PC-9 (cell line): ENCODE results near the gene LIN37. TPM values are rescaled to one million over a fixed set of nuclear protein-coding genes. Genes with fewer than 3 reads are reported as not detected.

Experiments used
- BruUV-seq: library from RNA; stranded (reverse); fragments of 400-500 nt; replicated peaks from 2 replicates; lab custom pipeline; 2021; lab: Mats Ljungman, UMichigan
- CTCF ChIA-PET: fragments of 300-600 bp; sonication (Branson Sonifier 250); formaldehyde crosslinking; loops from one replicate; lab custom pipeline; 2022; ENCODE audit warnings: antibody characterized with exemption; lab: Charles Lee
- POLR2A ChIA-PET: fragments of 300-600 bp; sonication (Branson Sonifier 250); formaldehyde crosslinking; loops from one replicate; lab custom pipeline; 2022; ENCODE audit warnings: antibody characterized with exemption; ENCODE audit not compliant: unreplicated experiment; lab: Charles Lee
- DNase-seq, 2 experiments: peaks; one replicate each; pipeline versions ENCODE4 v3.0.0 to v3.0.0-alpha.2; 2015 to 2022; ENCODE audit warnings: mixed read lengths in 1 of 2
- H2AFZ ChIP-seq: fragments of 200-600 bp; sonication (generic); 2 replicates; pipeline ENCODE4 v1.8.1; 2017; ENCODE audit warnings: antibody characterized with exemption
- H3F3A ChIP-seq: fragments of 200-600 bp; sonication (generic); 2 replicates; pipeline ENCODE4 v1.8.1; 2017; ENCODE audit warnings: antibody characterized with exemption, mild to moderate bottlenecking, low read depth; ENCODE audit not compliant: insufficient read depth
- H3K27ac ChIP-seq: fragments of 200-600 bp; sonication (generic); 2 replicates; pipeline ENCODE4 v1.6.1; 2016; ENCODE audit warnings: mixed run types
- H3K27me3 ChIP-seq: fragments of 200-600 bp; sonication (generic); 2 replicates; pipeline ENCODE4 v1.6.1; 2016; ENCODE audit warnings: low read depth, mixed run types; ENCODE audit not compliant: insufficient read depth
- H3K36me3 ChIP-seq: fragments of 200-600 bp; sonication (generic); 2 replicates; pipeline ENCODE4 v1.6.1; 2016; ENCODE audit warnings: low read depth, mixed run types
- H3K4me1 ChIP-seq: fragments of 200-600 bp; sonication (generic); replicated peaks from 2 replicates; pipeline ENCODE4 v1.6.1; 2016; ENCODE audit warnings: mixed run types; ENCODE audit not compliant: insufficient read depth
- H3K4me2 ChIP-seq: fragments of 200-600 bp; sonication (generic); 2 replicates; pipeline ENCODE4 v1.6.1; 2017; ENCODE audit warnings: mixed run types
- H3K4me3 ChIP-seq: fragments of 200-600 bp; sonication (generic); 2 replicates; pipeline ENCODE4 v1.6.1; 2016; ENCODE audit warnings: mixed run types
- H3K79me2 ChIP-seq: fragments of 200-600 bp; sonication (generic); 2 replicates; pipeline ENCODE4 v1.6.1; 2017; ENCODE audit warnings: low read depth, mixed run types
- H3K9me2 ChIP-seq: fragments of 200-600 bp; sonication (generic); 2 replicates; pipeline ENCODE4 v1.8.1; 2017; ENCODE audit warnings: mild to moderate bottlenecking; ENCODE audit not compliant: insufficient read depth
- H3K9me3 ChIP-seq: fragments of 200-600 bp; sonication (generic); 2 replicates; pipeline ENCODE4 v1.8.1; 2016; ENCODE audit warnings: low read depth; ENCODE audit not compliant: insufficient read depth
- H4K20me1 ChIP-seq: fragments of 200-600 bp; sonication (generic); 2 replicates; pipeline ENCODE4 v1.8.1; 2017; ENCODE audit not compliant: insufficient read depth
- EZH2 ChIP-seq: fragments of 200-600 bp; sonication (generic); IDR thresholded peaks from 2 replicates; pipeline ENCODE4 v1.8.0; 2017; ENCODE audit warnings: antibody characterized with exemption, low read depth
- intact Hi-C: fragments of 100-400 bp; cut with micrococcal nuclease; formaldehyde crosslinking; loops from one replicate; pipeline ENCODE4 v1.10.0; 2022; ENCODE audit not compliant: unreplicated experiment
- total RNA-seq: library from RNA; stranded (reverse); gene quantifications from 2 replicates; pipeline ENCODE4 v1.2.3, GENCODE V29; 2021
- TF ChIP-seq, protein P1 (sequence below): fragments of 200-600 bp; sonication (generic); conservative IDR thresholded peaks from 2 replicates; pipeline ENCODE4 v1.6.1; 2017; ENCODE audit warnings: mixed run types, antibody characterized with exemption, mild to moderate bottlenecking, moderate library complexity

The LIN37 gene
- total RNA-seq, 1 experiment from 2014 or later, result 17.0 TPM

- no TSS peak for BruUV-seq
- no peaks in the 10 kb centered on the region; the same call in 1 of the 2 replicates for H3K36me3 ChIP-seq
These were observed 20.2 kb upstream of the LIN37 start for GRCh38 chr19:35727956-35728706.

GRCh38 chr19:35729021-35729420, 19.4 kb upstream of the LIN37 start:
- no peak overlapping the region for H2AFZ ChIP-seq
- H3F3A ChIP-seq, result no peaks in the 10 kb centered on the region
- no peaks in the 10 kb centered on the region for H3K9me2 ChIP-seq
- no peak overlapping the region for H3K4me2 ChIP-seq
- intact Hi-C loops, result no loop called here
- TF ChIP-seq, protein P1, sequence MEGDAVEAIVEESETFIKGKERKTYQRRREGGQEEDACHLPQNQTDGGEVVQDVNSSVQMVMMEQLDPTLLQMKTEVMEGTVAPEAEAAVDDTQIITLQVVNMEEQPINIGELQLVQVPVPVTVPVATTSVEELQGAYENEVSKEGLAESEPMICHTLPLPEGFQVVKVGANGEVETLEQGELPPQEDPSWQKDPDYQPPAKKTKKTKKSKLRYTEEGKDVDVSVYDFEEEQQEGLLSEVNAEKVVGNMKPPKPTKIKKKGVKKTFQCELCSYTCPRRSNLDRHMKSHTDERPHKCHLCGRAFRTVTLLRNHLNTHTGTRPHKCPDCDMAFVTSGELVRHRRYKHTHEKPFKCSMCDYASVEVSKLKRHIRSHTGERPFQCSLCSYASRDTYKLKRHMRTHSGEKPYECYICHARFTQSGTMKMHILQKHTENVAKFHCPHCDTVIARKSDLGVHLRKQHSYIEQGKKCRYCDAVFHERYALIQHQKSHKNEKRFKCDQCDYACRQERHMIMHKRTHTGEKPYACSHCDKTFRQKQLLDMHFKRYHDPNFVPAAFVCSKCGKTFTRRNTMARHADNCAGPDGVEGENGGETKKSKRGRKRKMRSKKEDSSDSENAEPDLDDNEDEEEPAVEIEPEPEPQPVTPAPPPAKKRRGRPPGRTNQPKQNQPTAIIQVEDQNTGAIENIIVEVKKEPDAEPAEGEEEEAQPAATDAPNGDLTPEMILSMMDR, result no peak
- TF ChIP-seq EZH2, result no peak
- H3K4me3 ChIP-seq, result no peak overlapping the region
- H3K79me2 ChIP-seq, result no peaks in the 10 kb centered on the region
- H4K20me1 ChIP-seq, result no peaks in the 10 kb centered on the region
- no peaks in the 10 kb centered on the region; the same call in 1 of the 2 replicates for H3K36me3 ChIP-seq
- no peaks in the 10 kb centered on the region for H3K9me3 ChIP-seq
- BruUV-seq, result no TSS peak
- H3K27ac ChIP-seq, result no peak overlapping the region
- ChIA-PET CTCF (no interaction called here), POLR2A (interaction anchor here (0.8 kb wide), 1 partner anchor 604 kb away, joined by 5 read pairs; no protein-coding TSS in a partner anchor)
- H3K27me3 ChIP-seq, result no peaks in the 10 kb centered on the region
- no peak for DNase-seq
- no peaks in the 10 kb centered on the region for H3K4me1 ChIP-seq

More at GRCh38 chr19:35727956-35728706, 20.2 kb upstream of the LIN37 start:
- H3K4me1 ChIP-seq, result no peaks in the 10 kb centered on the region
- no peak for DNase-seq
- H4K20me1 ChIP-seq, result no peaks in the 10 kb centered on the region
- no peaks in the 10 kb centered on the region for H3F3A ChIP-seq
- H3K4me3 ChIP-seq, result no peak overlapping the region
- no peaks in the 10 kb centered on the region for H3K79me2 ChIP-seq
- no peak overlapping the region for H3K27ac ChIP-seq
- no peaks in the 10 kb centered on the region for H3K9me3 ChIP-seq
- CTCF ChIA-PET, result no interaction called here
- intact Hi-C loops, result no loop called here
- H3K27me3 ChIP-seq, result no peaks in the 10 kb centered on the region
- TF ChIP-seq, protein P1, result no peak
- TF ChIP-seq EZH2, result no peak
- H2AFZ ChIP-seq, result no peak overlapping the region
- no peaks in the 10 kb centered on the region for H3K9me2 ChIP-seq
- H3K4me2 ChIP-seq, result no peak overlapping the region
- POLR2A ChIA-PET, result interaction anchor here (0.8 kb wide), 1 partner anchor 604 kb away, joined by 5 read pairs; no protein-coding TSS in a partner anchor

DNA sequence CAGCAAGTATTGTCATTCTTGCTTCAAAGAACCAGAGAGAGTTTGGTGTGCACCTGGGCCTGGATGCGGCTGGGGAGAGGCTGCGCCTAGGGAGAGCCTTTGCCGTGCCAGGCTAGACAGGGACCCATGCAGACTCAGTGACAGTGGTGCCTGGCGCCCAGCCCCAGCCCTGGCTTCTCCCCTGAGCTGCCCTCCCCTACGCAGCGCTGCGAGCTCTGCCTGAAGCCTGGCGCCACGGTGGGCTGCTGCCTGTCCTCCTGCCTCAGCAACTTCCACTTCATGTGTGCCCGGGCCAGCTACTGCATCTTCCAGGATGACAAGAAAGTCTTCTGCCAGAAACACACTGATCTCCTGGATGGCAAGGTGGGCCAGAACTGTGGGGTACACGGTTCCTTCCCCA, 18.6 kb upstream of the LIN37 start:
- DNase-seq, result no peak
- CTCF ChIA-PET, result no interaction called here
- no peak for TF ChIP-seq EZH2
- TF ChIP-seq, protein P1, result no peak
- Histone ChIP-seq H3K4me3 (no peak overlapping the region), H4K20me1 (no peaks in the 10 kb centered on the region), H3K79me2 (no peaks in the 10 kb centered on the region), H3F3A (no peaks in the 10 kb centered on the region), H3K27me3 (no peaks in the 10 kb centered on the region), H3K27ac (no peak overlapping the region), H3K9me3 (no peaks in the 10 kb centered on the region), H3K36me3 (no peaks in the 10 kb centered on the region; the same call in 1 of the 2 replicates), H2AFZ (no peak overlapping the region), H3K4me2 (no peak overlapping the region), H3K4me1 (no peaks in the 10 kb centered on the region), H3K9me2 (no peaks in the 10 kb centered on the region)
- BruUV-seq, result no TSS peak
- intact Hi-C loops, result no loop called here
- POLR2A ChIA-PET, result no interaction called here
